Measurements from ENCODE around the gene HYCC2.

DNA sequence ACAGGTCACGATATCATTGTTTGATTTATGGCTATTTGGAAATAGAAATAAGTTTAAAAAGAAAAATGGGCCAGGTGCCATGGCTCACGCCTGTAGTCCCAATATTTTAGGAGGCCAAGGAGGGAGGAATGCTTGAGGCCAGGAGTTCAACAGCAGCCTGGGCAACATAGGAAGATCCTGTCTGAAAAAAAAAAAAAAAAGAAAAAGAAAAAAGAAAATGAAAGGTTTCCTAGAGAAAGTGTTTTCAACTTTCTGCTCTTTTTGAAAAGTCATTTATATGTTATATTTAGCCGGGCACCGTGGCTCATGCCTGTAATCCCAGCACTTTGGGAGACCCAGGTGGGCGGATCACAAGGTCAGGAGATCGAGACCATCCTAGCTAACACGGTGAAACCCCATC lies 3.5 kb upstream of the HYCC2 start:
- TF ChIP-seq, protein P1, sequence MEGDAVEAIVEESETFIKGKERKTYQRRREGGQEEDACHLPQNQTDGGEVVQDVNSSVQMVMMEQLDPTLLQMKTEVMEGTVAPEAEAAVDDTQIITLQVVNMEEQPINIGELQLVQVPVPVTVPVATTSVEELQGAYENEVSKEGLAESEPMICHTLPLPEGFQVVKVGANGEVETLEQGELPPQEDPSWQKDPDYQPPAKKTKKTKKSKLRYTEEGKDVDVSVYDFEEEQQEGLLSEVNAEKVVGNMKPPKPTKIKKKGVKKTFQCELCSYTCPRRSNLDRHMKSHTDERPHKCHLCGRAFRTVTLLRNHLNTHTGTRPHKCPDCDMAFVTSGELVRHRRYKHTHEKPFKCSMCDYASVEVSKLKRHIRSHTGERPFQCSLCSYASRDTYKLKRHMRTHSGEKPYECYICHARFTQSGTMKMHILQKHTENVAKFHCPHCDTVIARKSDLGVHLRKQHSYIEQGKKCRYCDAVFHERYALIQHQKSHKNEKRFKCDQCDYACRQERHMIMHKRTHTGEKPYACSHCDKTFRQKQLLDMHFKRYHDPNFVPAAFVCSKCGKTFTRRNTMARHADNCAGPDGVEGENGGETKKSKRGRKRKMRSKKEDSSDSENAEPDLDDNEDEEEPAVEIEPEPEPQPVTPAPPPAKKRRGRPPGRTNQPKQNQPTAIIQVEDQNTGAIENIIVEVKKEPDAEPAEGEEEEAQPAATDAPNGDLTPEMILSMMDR (IDR thresholded peaks at IDR 0.05; ENCODE audit: poor library complexity, severe bottlenecking) = no peak
- TF ChIP-seq, protein P2, sequence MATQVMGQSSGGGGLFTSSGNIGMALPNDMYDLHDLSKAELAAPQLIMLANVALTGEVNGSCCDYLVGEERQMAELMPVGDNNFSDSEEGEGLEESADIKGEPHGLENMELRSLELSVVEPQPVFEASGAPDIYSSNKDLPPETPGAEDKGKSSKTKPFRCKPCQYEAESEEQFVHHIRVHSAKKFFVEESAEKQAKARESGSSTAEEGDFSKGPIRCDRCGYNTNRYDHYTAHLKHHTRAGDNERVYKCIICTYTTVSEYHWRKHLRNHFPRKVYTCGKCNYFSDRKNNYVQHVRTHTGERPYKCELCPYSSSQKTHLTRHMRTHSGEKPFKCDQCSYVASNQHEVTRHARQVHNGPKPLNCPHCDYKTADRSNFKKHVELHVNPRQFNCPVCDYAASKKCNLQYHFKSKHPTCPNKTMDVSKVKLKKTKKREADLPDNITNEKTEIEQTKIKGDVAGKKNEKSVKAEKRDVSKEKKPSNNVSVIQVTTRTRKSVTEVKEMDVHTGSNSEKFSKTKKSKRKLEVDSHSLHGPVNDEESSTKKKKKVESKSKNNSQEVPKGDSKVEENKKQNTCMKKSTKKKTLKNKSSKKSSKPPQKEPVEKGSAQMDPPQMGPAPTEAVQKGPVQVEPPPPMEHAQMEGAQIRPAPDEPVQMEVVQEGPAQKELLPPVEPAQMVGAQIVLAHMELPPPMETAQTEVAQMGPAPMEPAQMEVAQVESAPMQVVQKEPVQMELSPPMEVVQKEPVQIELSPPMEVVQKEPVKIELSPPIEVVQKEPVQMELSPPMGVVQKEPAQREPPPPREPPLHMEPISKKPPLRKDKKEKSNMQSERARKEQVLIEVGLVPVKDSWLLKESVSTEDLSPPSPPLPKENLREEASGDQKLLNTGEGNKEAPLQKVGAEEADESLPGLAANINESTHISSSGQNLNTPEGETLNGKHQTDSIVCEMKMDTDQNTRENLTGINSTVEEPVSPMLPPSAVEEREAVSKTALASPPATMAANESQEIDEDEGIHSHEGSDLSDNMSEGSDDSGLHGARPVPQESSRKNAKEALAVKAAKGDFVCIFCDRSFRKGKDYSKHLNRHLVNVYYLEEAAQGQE (IDR thresholded peaks at IDR 0.05; ENCODE audit: borderline replicate concordance) = no peak
